GM19372 (cell line): Measurements from ENCODE around the gene TPPP3.

Experiments used
- ATAC-seq: cut with Tn5 transposase; IDR thresholded peaks from one replicate; pipeline ENCODE4 v1.9.1; 2021; ENCODE audit warnings: mild to moderate bottlenecking, low read depth, moderate library complexity; ENCODE audit not compliant: unreplicated experiment

The TPPP3 gene

GRCh38 chr16:67406111-67406971 lies 13.0 kb upstream of the TPPP3 start:
- no peak for ATAC-seq

- ATAC-seq = no peak
Observed at GRCh38 chr16:67405336-67405735, 12.0 kb upstream of the TPPP3 start.

GRCh38 chr16:67404740-67405226 lies 11.5 kb upstream of the TPPP3 start:
- ATAC-seq = no peak

- no peak for ATAC-seq
Observed at GRCh38 chr16:67403976-67404555, 10.8 kb upstream of the TPPP3 start.

GRCh38 chr16:67400901-67401300 lies 7.6 kb upstream of the TPPP3 start:
- ATAC-seq = no peak

- no peak for ATAC-seq
Observed at GRCh38 chr16:67399749-67400704, 6.7 kb upstream of the TPPP3 start.

- no peak for ATAC-seq
Observed at GRCh38 chr16:67399218-67399733, 6.0 kb upstream of the TPPP3 start.

- no peak for ATAC-seq
Observed at GRCh38 chr16:67398546-67399217, 5.4 kb upstream of the TPPP3 start.

GRCh38 chr16:67397812-67398545 lies 4.7 kb upstream of the TPPP3 start:
- ATAC-seq = no peak

- ATAC-seq = no peak
Observed at GRCh38 chr16:67397036-67397801, 3.9 kb upstream of the TPPP3 start.

GRCh38 chr16:67396159-67397035 lies 3.1 kb upstream of the TPPP3 start:
- ATAC-seq = no peak

GRCh38 chr16:67395458-67396158 lies 2.3 kb upstream of the TPPP3 start:
- ATAC-seq = no peak

GRCh38 chr16:67395105-67395457 lies 1.8 kb upstream of the TPPP3 start:
- ATAC-seq = no peak

- ATAC-seq = no peak
Observed at GRCh38 chr16:67394155-67395104, 1.1 kb upstream of the TPPP3 start.

GRCh38 chr16:67393788-67394154 lies 473 bp upstream of the TPPP3 start:
- ATAC-seq = no peak
